OCI-M1 (cell line): ENCODE data around the gene LIG3.
"Not testable (repeated sequence)": the region's sequence is repeated elsewhere in the genome, so short reads cannot be mapped to it uniquely, and the experiment has no call there.

Experiments used
- DNase-seq: peaks from one replicate; lab custom pipeline; 2025; lab: John Stamatoyannopoulos, UW

LIG3 gene

DNA sequence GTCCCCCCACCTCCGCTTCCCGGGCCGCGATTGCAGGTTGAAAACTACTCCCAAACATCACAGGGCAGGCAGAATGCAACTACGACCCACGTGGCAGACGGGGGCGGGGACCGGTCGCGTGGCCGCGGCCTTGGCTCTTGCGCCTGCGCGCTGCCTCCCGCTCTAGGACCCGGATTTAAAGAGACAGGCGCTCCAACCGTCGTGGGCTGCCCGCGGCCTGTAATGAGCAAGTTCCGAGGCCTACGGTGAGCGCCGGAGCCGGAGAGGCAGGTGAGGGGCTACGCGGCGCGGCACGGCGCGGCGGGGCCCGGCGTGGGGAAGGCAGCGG, at the start of gene LIG3:
Gene LIG3 (plus strand): TSS at position 160 of the 328 bp plus-strand sequence. CDS start 2,494 bp downstream, outside the sequence.
- peak; percentile 96 for DNase-seq

DNA sequence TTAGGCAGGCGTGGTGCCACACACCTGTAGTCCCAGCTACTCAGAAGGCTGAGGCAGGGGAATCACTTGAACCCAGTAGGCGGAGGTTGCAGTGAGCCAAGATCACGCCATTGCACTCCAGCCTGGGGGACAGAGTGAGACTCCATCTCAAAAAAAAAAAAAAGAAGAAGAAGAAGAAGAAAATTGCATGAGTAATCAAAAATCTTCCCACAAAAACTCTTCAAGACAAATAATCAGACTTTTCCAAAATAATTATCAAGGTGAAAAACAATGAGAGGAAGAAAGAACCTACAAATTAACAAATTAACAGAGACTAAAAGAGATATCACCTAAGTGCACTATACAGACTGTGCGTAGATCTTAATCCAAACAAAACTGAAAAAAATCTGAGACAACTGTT, 29.5 kb upstream of the LIG3 start:
- DNase-seq, result not testable (repeated sequence)

DNA sequence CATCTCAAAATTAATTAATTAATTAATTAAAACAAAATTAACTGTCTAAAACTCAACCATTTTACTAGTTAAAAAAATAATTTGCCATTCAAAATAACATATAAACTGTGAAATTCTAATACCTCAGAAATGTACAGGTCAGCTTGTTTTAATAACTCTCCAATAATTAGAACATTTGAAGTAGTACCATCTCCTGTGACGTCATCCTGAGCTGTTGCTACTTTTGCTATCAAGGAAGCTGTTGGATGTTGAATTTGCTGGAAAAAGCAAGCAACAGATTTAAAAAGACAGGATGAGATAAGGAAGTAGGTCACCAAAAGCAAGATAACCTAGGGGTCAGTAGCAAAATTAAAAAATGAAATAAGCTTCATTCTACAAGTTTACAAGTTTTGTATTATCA, 21.9 kb upstream of the LIG3 start:
- no peak for DNase-seq

DNA sequence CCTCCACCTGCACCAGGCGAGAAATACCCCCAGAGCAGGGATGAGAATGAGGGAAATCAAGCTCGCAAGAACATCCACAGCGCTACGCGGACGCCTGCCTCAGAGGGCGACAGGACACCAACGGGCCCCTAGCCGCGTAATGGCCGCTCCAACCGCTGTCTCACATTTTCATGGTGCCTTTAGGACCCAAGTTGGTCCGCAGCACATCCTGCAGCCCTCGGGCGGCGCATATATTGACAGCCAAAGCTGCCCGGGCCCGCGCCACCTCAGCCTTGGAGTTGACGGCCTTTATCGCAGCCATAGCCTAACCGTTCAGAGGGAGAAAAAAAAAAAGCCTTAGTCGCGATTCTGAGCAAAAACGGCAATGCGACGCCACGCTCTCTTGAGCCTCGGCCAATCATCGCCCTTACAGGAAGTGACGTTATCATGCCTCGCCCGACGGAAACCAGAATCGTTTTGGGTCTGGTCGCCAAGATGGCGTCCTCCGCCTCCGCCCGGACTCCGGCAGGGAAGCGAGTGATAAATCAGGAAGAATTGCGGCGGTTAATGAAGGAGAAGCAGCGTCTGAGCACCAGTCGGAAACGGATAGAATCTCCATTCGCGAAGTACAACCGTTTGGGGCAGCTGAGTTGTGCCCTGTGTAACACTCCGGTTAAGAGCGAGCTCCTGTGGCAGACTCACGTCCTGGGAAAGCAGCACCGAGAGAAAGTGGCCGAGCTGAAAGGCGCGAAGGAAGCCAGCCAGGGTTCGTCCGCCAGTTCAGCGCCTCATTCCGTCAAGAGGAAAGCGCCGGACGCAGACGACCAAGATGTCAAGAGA, 19.0 kb upstream of the LIG3 start, which contains the start of the genes CCT6B and ZNF830:
Gene CCT6B (minus strand): TSS at position 368 of the 819 bp plus-strand sequence. CDS start 67 bp downstream, at position 301.
Gene ZNF830 (plus strand): TSS at position 448 of the 819 bp plus-strand sequence. CDS start 27 bp downstream, at position 475.
- peak; percentile 96 for DNase-seq

DNA sequence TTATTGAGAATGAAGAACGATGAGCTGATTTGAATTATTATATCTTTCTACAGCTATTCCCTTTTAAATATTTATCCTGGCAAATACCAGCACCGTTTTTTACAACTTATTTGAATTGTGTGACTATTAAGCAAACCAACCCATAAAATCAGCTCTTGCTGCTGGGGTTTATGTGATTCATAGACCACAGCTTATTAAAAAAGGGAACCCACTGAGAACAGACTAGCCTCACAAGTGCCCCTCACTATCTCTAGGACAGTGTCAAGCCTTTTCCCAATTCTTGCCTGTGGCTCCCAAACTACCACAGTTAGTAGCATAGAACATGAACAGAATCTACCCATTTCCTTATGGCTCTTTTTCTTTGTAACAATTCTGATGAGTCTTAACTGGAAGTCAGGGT, 6.1 kb upstream of the LIG3 start:
- DNase-seq, result no peak

DNA sequence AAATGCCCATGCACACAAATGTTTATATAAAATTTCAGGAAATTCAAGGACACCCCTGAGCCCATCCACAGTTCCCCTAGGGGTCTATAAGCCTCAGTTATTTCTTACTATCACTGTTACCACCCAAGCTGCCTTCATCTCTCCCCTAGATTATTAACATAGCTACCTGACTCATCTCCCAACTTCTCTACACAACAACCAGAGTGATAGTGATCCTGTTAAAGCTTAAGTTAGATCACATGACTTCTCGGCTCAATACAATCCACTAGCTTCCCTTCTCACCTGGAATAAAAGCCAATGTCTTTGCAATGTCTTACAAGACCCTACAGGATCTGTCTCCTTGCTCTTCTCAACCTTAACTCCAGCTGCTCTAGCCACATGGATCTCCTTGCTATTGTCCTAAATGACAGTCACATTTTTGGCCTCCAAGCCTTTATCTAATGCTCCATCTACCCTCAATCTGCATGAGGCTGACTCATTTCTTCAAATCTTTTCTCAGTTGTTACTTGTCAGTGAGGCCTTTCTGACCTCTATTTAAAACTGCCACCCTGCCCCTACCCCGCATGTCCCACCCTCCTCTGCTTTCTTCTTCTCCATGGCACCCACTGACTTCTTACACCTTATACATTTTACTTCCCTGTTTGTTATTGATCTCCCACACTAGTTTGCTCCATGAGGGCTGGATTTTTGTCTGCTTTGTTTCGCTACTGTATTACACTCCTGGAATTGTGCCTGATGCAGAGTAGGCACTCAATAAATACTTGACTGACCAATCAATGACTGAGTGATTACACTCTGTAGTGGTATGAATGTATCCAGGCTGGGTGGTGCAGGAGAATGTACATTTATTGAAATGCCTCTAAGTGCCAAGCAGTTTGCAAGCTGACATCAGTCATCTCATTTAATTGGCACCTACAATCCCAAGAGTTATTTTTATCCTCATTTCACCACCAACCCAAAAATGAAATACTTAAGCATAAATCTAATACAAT, 5.2 kb upstream of the LIG3 start:
- DNase-seq, result peak; percentile 26

DNA sequence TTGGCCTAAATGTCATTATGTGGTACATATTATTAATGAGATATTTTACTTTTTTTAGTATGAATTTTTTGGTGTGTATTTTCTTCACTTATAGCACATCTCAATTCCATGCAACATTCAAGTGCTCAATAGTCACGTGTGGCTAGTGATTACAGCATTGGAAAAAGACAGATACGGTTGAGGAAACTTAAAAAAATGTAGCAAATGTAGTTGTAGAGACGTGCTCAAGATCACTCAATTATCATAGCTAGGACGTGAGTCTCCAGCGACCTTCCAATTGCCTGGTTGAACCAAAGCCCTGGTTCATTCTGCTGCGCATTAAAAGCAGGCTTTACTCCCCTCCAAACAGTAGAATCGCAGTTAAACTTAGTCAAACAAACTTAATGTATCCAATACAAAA, 1.2 kb upstream of the LIG3 start:
- no peak for DNase-seq

DNA sequence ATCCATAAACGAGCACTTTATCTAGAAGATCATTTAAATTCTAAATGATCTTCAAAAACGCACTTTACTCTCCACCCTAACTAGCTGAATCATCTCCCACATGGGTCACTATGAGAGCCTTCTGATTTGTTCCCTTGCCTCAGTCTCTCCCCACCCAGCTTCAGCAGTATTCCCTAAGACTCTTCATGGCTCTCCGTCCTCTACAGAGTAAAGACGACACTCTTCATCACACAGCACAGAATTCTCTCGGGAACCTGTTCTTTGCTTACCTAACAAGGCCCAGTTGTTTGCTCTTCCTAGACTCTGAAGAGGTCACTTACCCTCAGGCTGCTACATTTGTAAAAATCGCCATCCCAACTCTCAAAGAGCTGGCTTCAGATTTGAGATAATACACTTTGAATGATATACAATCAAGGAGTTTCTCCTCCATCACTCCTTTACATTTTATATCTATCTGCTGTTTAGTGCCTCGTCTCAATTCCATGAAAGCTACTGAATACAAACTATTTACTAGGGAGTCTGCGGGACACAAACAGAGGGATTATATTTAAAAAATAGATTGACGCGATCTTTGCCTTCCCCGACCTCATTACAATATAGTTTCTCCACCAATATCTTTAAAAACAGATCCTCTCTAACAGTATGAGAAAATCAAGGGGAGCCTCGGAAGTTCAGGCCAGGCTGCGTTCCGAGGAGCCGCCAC, 511 bp upstream of the LIG3 start:
- peak; percentile 51 for DNase-seq

DNA sequence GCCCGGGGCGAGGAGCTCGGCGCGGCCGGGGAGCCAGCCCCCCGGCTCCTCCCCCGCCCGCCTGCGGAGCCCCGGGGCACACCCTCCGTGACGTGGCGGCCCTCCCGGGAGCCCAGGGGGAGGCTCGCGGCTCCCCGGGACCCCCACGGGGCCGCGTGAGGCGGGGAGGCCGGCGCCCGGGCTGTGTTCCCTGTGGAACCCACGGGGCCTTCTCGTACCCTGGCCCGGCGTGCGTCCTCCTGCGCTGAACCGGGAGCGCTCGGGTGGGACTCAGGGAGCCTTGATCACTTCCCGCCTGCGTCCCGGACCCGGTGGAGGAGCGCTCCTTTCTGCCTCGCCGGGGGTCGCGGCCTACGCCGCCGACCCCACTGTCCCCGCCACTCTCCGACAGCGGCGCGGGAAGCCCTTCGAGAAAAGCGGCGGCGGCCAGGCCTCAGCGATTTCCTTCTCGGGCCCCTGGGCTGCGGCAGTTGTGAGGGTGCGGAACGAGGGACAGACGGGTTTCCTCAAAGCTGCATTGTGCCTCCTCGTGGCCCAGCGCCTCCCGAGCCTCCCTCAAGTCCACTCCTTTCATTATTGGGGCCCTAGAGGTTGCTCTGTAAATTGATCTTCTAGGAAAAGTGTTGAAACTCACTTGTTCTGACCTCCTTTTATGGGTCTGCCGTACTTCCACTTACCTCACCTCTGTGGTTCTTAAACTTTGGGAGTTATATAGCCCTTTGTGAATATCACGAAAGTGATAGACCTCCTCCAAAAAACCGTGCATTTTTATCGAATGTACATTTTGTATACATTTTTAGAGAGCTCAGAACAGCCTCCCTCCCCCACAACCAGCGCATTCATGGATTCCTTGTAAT, 597 bp downstream of the LIG3 start:
- peak; percentile 84 for DNase-seq

DNA sequence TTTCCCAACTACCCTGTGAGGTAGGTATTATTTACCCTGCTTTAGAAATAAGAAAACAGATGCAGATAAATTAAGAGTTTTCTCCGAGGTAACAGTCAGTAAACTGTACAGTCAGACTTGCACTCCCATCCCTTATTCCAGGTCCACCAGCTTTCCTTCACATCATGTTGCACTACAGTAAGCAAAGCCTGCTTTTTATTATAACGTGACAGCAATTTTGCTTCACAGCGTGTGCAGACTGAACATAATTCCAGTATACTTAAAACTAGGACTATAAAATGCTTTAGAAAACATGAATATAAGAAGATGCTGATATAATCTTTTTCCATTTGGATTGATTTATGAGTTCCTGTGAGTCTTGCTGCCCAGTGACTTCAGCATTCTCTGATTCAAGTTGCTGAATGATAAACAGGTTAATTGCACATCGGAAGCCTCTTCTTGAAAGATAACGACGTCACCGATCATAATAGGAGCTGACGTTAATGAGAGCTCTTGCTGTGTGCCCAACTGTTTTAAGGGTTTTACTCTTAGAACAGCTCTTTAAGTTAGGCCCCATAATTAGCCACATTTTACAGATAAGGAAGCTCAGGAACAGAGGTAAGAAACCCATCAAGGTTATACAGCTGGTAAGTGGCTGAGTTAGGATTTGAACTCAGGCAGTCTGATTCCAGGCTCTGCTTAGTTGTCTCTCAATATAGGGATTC, 1.4 kb downstream of the LIG3 start:
- DNase-seq, result peak; percentile 80

DNA sequence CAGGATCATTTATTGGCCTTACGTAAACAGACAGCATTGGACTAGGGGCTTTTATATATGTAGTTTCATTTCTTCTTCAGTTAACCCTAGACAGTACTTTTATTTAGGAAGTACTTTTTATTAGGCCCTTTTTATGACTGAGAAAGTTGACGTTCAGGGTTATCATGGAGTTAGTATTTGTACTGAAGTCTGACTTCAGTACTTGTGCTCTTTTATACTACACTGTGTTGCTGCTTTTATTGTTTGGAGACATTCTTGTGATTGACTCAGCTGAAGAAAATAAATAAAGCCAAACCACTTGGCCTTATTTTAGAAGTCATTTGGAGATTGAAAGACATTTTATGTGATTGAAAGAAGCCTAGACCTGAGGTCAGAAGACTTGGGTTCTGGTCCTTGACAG, 6.9 kb downstream of the LIG3 start:
- DNase-seq, result no peak

DNA sequence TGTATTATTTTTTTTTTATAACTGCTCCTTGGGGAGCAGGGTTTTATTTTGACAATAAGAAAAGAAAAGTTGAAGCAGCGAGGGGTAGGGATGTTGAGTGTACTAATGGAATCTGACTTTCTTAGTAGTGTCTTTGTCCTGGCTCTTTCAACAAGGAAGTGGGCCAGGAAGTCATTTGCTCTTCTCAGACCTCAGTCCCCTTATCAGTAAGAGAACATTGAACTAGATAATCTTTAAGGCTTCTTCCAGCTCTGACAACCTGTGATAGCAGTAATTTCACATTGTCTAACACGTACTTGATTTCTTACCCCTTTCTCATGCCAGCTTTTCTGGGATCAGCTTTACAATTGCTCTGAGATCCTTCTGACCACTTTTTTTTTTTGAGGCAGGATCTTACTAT, 8.3 kb downstream of the LIG3 start:
- peak; percentile 83 for DNase-seq

DNA sequence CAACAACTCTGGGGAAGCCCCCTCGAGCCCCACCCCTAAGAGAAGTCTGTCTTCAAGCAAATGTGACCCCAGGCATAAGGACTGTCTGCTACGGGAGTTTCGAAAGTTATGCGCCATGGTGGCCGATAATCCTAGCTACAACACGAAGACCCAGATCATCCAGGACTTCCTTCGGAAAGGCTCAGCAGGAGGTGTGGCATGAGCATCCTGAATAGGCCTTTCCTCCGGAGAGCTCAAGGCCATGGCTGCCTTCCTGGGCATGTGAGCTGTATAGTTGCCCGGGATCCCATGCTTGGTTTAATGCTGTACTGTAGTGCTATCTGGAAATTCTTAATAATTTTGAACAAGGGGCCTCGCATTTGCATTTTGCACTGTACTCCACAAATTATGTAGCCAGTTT, 9.2 kb downstream of the LIG3 start:
- no peak for DNase-seq

DNA sequence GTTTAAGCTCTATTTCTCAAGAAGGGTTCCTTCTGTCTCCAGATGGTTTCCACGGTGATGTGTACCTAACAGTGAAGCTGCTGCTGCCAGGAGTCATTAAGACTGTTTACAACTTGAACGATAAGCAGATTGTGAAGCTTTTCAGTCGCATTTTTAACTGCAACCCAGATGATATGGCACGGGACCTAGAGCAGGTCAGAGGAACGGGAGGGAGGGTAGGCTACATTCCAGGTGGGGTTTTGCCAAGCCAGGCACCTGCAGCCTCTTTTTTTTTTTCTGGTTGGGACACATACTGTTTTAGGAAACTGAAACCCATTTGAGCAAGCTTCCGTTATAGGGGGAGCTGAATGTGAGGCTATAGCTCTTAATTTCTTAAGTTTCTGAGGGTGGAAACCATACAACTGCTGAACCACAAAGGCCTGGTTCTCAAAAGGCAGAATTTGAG, 10.6 kb downstream of the LIG3 start:
- DNase-seq, result no peak

DNA sequence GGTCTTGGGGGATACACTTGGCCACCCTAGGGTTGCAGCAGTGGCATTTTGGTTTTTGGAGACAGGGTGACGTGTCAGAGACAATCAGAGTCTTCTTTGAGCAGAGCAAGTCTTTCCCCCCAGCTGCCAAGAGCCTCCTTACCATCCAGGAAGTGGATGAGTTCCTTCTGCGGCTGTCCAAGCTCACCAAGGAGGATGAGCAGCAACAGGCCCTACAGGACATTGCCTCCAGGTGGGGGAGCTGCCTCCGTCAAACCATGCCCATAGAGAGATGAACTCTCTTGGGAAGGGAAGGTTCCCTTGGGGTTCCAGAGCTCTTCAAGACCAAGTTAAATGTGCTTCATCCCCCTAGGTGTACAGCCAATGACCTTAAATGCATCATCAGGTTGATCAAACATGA, 11.3 kb downstream of the LIG3 start:
- no peak for DNase-seq

DNA sequence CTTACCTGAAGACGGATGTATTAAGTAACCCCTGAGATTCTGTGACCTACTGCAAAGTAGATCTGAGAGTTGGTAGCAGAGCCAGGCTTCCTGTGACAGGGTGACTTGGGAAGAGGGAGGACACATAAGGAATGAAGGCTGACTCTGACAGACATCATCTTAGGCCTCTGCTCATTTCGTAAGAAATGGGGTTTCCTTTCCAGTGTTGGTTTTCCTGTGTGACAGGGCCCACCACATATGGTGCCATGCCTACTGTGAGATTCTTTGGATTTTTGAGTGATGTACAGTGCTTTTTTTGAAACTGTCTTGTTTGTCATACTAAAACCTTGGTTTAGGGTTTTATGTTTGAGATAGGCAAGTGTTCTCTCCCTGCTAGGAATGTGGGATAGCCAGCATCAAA, 12.7 kb downstream of the LIG3 start:
- DNase-seq, result no peak

DNA sequence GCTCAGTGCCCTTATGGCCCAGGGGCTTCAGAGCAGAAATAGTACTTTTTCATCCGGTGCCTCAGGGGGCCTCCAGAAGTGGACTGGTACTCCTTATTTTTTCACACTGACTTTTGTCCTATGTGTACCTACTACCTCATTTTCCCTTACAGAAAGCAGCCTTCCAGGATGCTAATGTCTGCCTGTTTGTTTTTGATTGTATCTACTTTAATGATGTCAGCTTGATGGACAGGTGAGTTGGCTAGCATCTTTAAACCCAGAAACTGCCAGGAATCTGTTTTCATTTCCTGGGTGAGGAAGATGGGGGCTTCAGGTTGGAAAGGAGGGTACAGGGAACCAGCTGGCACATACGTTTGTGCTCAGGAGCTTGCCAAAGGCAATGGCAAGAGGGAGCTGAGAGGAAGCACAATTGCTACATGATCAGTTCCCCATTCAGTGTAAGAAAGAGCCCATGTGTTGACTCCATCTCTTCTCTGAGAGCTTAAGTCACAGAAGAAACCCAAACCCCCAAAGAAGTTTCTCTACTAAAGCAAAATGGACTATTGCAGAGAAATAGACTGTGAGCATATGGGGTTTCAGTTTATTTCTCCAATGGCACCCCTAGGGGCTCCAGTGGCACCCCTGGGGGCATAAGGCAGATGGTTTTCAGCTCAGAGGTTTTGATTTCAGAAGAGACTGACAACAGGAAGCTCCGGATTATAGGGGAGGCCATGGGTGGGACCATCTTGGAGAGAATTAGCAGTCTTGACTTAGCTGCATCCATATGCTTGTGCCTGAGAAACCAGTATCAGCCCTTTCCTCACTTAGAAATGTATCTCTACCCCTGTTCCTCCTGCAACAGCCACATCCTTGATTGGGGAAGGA, 16.3 kb downstream of the LIG3 start:
- no peak for DNase-seq

DNA sequence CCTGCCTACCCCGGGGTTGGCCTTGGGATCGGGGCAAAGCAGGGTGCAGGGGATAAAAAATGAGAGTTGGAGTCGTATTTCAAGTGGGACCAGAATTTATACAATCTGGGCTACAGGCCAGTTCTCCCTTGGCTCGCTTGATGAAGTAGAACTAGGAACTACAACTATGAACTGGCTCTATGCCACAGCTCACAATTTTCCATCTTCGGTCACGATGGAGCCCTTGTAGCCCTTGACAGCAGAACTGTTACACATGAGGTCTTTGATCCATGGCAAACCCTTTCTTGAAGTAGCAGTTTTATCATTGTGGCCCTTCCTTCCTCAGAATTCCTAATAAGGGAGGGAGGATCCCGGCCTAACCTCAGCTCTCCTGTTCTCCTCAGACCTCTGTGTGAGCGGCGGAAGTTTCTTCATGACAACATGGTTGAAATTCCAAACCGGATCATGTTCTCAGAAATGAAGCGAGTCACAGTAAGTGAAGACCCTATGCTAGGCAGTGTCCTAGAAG, 17.1 kb downstream of the LIG3 start:
- DNase-seq, result no peak

DNA sequence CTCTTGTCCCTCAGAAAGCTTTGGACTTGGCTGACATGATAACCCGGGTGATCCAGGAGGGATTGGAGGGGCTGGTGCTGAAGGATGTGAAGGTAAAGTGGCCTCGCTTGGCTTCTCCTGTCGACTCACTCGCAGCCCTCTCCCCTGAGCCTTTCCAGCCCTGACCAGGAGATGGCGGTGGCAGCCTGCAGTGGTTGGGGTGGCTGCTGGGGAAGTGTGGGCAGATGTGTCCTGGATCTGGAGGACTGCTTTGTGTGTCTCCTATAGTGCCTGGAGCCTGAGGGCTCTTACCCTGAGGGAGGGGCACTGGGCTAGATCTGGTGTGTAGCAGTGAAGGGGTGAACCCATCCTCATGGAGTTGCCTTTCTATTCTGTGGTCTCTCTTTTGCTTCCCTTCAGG, 17.9 kb downstream of the LIG3 start:
- DNase-seq, result peak; percentile 73
